Measurements from ENCODE around the gene C2CD2. TPM values are rescaled to one million over a fixed set of nuclear protein-coding genes. Genes with fewer than 3 reads are reported as not detected.

C2CD2 gene
- total RNA-seq, 4 donors from 2014 or later: 1.7 to 7.2 (median 2.4) TPM

- Histone ChIP-seq H3K27ac (no peak overlapping the region), H3K4me3 (no peak overlapping the region), H3K9me3 (no peaks in the 10 kb centered on the region), H3K36me3 (peaks cover 0 to 14% of the 10 kb centered on the region in 2 donors), H3K4me1 (no peaks in the 10 kb centered on the region), H3K27me3 (no peaks in the 10 kb centered on the region)
- intact Hi-C loops (cut with DNase I; ENCODE audit: low total_unique reads) (no loop called here), in situ Hi-C loops (cut with MboI; ENCODE audit: low sequenced_read_pairs in 4 of 4) (no loop called here)
- ATAC-seq (no peak), DNase-seq (no peak)
- no peak for TF ChIP-seq POLR2A (IDR thresholded peaks at IDR 0.05)
These were observed 47.0 kb downstream of the C2CD2 start for GRCh38 chr21:41906770-41907169.

GRCh38 chr21:41903559-41904351 is 50.1 kb downstream of the C2CD2 start:
- no peak for ATAC-seq

GRCh38 chr21:41902946-41903345 is 50.9 kb downstream of the C2CD2 start:
- DNase-seq: no peak
- intact Hi-C loops (cut with DNase I; ENCODE audit: low total_unique reads): no loop called here
- Histone ChIP-seq H3K27me3 (no peaks in the 10 kb centered on the region), H3K4me1 (no peaks in the 10 kb centered on the region), H3K9me3 (no peaks in the 10 kb centered on the region), H3K27ac (no peak overlapping the region), H3K4me3 (no peak overlapping the region), H3K36me3 (peaks cover 0 to 14% of the 10 kb centered on the region in 2 donors)
- TF ChIP-seq POLR2A (IDR thresholded peaks at IDR 0.05) (no peak), CTCF (IDR thresholded peaks at IDR 0.05 in 4 of 5, conservative IDR thresholded peaks at IDR 0.05 in 1 of 5) (no peak)
- ATAC-seq: no peak
- in situ Hi-C loops (cut with MboI; ENCODE audit: low sequenced_read_pairs in 4 of 4): no loop called here

More at GRCh38 chr21:41903559-41904351, 50.1 kb downstream of the C2CD2 start:
- in situ Hi-C loops (cut with MboI; ENCODE audit: low sequenced_read_pairs in 4 of 4) (no loop called here), intact Hi-C loops (cut with DNase I; ENCODE audit: low total_unique reads) (no loop called here)
- Histone ChIP-seq H3K36me3 (peaks cover 0 to 14% of the 10 kb centered on the region in 2 donors), H3K27ac (no peak overlapping the region), H3K9me3 (no peaks in the 10 kb centered on the region), H3K27me3 (no peaks in the 10 kb centered on the region), H3K4me1 (no peaks in the 10 kb centered on the region), H3K4me3 (no peak overlapping the region)
- no peak for DNase-seq
- TF ChIP-seq CTCF (IDR thresholded peaks at IDR 0.05 in 4 of 5, conservative IDR thresholded peaks at IDR 0.05 in 1 of 5) (no peak), POLR2A (IDR thresholded peaks at IDR 0.05) (no peak)

GRCh38 chr21:41901782-41902181 is 52.0 kb downstream of the C2CD2 start:
- in situ Hi-C loops (cut with MboI; ENCODE audit: low sequenced_read_pairs in 4 of 4) (no loop called here), intact Hi-C loops (cut with DNase I; ENCODE audit: low total_unique reads) (no loop called here)
- Histone ChIP-seq H3K27me3 (no peaks in the 10 kb centered on the region), H3K27ac (no peak overlapping the region), H3K9me3 (no peaks in the 10 kb centered on the region), H3K4me1 (no peaks in the 10 kb centered on the region), H3K4me3 (no peak overlapping the region), H3K36me3 (peaks cover 0 to 7% of the 10 kb centered on the region in 2 donors)
- DNase-seq: no peak
- TF ChIP-seq POLR2A (IDR thresholded peaks at IDR 0.05) (no peak), CTCF (IDR thresholded peaks at IDR 0.05 in 4 of 5, conservative IDR thresholded peaks at IDR 0.05 in 1 of 5) (no peak)
- no peak for ATAC-seq

- H3K4me3 ChIP-seq: no peak overlapping the region
- H3K27me3 ChIP-seq: no peaks in the 10 kb centered on the region
- H3K27ac ChIP-seq: no peak overlapping the region
- peaks cover 0 to 4% of the 10 kb centered on the region in 2 donors for H3K36me3 ChIP-seq
- no peaks in the 10 kb centered on the region for H3K9me3 ChIP-seq
- intact Hi-C loops (cut with DNase I; ENCODE audit: low total_unique reads) (no loop called here), in situ Hi-C loops (cut with MboI; ENCODE audit: low sequenced_read_pairs in 4 of 4) (no loop called here)
- TF ChIP-seq POLR2A (IDR thresholded peaks at IDR 0.05) (no peak), CTCF (IDR thresholded peaks at IDR 0.05 in 4 of 5, conservative IDR thresholded peaks at IDR 0.05 in 1 of 5) (no peak)
- DNase-seq (no peak), ATAC-seq (no peak)
- H3K4me1 ChIP-seq: no peaks in the 10 kb centered on the region
These were observed 52.7 kb downstream of the C2CD2 start for GRCh38 chr21:41901099-41901498.

Measured in gastrocnemius medialis (tissue), 4 donors.